HS-5 (cell line): ENCODE data around the gene OR52K2.
"Not testable (repeated sequence)": the region's sequence is repeated elsewhere in the genome, so short reads cannot be mapped to it uniquely, and the experiment has no call there.

Source experiments
- DNase-seq: peaks from one replicate; pipeline ENCODE4 v3.0.0-alpha.2; 2012; ENCODE audit warnings: low read depth

OR52K2 gene

GRCh38 chr11:4448995-4449394 lies at the start of gene OR52K2:
Gene OR52K2, plus strand, starts transcription at chr11:4449295. Its CDS starts 45 bp downstream, at chr11:4449340.
- no peak for DNase-seq

DNA sequence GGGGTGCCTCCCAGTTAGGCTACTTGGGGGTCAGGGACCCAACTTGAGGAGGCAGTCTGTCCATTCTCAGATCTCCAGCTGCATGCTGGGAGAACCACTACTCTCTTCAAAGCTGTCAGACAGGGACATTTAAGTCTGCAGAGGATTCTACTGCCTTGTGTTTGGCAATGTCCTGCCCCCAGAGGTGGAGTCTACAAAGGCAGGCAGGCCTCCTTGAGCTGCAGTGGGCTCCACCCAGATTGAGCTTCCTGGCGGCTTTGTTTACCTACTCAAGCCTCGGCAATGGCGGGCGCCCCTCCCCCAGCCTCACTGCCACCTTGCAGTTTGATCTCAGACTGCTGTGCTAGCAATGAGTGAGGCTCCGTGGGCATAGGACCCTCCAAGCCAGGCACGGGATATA lies 42.9 kb upstream of the OR52K2 start:
- DNase-seq: not testable (repeated sequence)

DNA sequence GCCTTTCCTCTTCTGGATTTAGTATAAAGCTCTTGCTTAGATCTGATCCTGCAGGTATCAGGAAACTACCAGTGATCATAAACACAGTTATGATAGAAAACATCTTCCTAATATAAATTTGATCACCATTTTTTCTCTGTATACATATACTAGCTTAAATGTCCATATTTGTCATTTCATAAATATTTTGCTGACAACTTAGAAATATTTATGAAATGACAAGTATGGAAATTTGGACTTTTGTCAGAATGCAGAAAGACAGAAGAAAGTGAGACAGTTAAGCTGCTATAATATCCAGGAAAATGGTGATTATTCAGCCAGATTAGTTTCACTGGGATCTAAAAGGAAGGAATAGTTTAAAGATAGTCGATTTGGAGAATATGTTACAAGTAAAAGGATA lies 32.8 kb upstream of the OR52K2 start:
- DNase-seq: no peak

DNA sequence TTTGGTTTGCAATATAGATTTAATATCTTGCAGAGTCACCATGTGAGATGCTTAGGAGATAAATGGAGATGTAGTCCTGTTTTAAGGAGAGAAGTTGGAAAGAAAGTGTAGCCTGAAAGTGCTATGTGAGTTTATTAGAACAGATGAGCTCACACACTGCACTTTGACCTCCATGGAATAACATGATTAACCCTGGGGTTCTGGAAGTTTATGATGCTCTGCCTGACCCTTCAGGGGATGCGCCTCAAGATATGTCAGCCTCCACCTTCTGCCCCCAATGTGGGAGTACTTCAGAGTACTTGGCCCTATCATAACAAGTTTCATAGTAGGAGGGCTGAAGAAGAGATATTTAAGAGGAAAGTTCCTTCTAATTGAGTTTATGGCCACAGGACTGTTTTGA lies 32.3 kb upstream of the OR52K2 start:
- DNase-seq: no peak

GRCh38 chr11:4418403-4418802 lies 30.7 kb upstream of the OR52K2 start:
- no peak for DNase-seq

DNA sequence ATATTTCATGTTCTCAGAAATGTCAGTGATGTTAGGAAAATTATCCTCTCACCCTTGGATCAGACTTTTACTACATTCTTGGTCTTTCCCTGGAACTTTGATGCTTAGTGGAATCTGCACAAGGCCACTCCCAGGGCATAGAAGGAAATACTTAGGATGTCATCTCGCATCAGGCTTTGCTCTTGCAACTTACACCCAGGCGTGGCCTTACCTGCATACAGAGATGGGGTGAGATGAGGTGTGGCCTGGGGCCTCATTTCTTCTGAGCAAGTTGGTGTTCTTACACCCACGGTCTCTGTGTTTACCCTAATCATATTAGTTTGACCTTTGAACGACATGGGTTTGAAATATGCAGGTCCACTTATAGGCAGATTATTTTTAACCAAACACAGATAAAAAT lies 19.0 kb upstream of the OR52K2 start:
- no peak for DNase-seq

DNA sequence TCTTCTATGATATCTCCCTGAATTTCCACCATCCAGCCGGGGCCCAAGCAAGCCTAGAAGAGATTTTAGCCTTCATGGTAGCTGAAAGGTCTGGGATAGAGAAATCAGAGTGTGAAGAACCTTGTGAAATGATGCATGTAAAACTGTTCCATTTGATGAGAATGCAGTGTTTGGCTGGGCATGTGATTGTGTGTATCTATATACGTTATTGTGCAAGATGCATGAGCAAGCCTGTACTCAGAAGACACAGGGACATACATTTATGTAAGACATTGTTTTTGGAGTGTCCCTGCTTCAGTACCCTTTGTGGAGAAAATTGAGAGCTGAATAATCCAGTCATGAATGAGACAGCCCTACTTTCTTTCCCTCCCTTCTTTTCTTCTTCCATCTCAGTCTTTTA lies 15.2 kb upstream of the OR52K2 start:
- no peak for DNase-seq

DNA sequence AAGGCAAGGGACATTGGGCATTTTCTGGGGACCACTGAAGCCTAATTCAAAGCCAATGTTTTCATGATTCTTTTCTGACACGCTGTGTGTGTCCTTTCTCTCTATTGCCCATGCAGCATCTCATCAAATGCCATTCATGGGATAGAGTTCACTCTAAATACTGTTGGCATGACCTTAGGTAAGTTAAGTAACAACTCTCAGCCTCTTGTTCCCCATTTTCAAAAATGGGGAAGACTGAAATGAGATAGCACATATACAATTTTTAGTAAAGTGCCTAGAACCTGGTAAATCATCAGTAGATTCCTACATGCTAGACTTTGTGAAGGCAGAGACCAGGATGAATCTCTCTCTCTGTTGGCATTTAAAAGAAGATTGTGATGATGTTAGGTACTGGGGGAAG lies 12.7 kb upstream of the OR52K2 start:
- no peak for DNase-seq

DNA sequence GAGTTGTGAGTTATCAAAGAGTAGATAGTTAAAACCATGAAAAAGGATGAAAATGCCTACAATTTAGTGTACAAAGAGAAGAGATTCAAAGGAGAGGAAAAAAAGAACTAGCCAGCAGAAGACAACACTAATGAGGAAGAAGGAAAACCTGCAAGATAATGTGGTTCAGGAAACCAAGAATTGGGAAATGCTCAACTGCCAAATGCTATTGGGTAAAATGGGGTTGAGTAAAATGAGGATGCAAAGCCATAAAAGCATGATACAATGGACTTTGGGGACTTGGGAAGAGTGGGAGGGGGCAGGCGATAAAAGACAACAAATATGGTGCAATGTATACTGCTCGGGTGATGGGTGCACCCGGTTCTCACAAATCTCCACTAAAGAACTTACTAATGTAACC lies 7.6 kb upstream of the OR52K2 start:
- no peak for DNase-seq

GRCh38 chr11:4443232-4443891 lies 5.7 kb upstream of the OR52K2 start:
- no peak for DNase-seq

- no peak for DNase-seq
Measured at GRCh38 chr11:4453118-4453517, 4.0 kb downstream of the OR52K2 start.

- no peak for DNase-seq
Measured at GRCh38 chr11:4454021-4454420, 4.9 kb downstream of the OR52K2 start.

DNA sequence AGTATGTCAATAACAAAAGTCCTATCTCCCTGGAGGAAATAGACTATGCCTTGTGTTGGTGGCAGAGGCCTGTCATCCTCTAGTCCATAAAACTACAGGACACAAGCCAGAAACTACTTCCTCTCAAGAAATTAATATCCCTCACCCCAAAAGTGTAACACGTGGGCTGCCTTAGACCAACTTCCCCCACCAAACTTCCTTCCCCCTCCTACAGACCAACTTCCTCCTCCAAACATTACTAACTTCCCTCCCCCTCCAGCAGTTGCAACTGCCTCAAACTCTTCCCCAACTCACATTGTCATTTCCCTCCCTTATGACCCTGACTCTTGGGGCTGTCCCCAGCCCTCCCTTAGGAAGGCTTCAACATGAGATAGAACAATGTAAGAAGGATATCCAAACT lies 6.3 kb downstream of the OR52K2 start:
- DNase-seq: no peak

DNA sequence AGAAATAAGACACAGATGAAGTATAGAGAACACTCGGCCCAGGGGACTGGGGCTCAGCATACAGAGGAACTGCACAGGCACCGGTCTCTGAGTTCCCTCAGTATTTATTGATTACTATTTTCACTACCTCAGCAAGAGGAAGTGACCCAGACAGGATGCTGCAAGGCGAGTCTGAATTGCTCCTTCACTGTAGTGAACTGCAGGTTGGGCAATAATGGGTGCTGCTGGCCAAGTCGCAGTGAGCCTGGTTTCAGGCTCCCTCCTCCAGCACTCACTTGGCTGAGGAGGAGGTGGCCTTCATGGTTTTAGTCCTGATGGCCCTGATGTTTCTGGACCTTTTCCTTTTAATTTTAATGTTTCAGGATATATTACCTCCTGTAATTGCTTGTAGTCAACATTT lies 10.4 kb downstream of the OR52K2 start:
- DNase-seq: no peak

GRCh38 chr11:4460151-4460550 lies 11.1 kb downstream of the OR52K2 start:
- DNase-seq: no peak

DNA sequence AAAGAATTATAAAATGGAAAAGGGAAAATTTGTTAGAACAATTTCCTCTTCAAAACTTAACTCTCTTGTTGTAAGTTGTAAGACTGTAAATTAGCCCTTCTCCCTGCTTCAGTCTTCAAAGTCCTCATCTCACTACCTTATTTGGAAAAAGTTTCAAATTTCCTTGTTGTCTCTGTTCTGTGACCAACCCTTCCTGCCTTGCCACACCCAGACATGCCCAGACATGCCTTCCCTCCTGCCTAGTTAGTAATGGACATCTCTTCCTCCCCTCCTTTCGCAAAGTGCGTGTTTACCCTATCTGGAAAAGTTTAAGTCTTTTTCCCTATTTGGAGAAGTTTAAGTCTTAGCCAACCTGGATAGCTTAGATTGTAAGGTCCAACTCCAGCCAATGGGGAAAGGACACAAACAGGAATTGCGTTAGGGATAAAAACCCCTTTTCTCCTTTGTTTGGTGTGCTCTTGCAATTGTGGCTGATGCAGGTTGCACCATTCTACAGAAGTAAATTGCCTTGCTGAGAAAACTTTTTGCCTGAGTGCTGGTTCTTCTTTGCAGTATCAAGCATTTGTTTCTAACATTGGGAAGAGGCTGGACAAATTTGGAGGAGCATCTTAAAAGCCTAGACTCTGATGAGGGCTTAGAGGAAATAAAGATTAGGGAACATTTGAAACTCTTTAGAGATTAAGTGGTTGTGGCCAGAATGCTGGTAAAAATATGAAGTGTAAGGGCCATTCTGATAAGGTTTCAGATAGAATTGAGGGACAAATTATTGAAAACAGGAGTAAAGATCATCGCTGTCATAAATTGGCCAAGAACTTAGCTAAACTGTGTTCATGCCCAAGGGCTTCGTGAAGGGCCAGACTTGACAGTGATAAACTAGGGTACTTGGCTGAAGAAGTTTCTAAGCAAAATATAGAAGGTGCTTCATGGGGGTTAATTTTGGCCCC lies 15.4 kb downstream of the OR52K2 start:
- DNase-seq: no peak

- no peak for DNase-seq
Measured at GRCh38 chr11:4465407-4465806, 16.3 kb downstream of the OR52K2 start.

- DNase-seq: no peak
Measured at GRCh38 chr11:4466131-4466870, 17.2 kb downstream of the OR52K2 start.

GRCh38 chr11:4466871-4467442 lies 17.9 kb downstream of the OR52K2 start:
- DNase-seq: no peak

- no peak for DNase-seq
Measured at GRCh38 chr11:4467811-4468606, 18.9 kb downstream of the OR52K2 start.

GRCh38 chr11:4479644-4480043 lies 30.5 kb downstream of the OR52K2 start:
- DNase-seq: no peak
